SK-N-SH (cell line): Measurements from ENCODE around the gene CXCL1.

Experiments used
- CTCF ChIP-seq: fragments of 200-600 bp; sonication (generic); IDR thresholded peaks from 2 replicates; pipeline ENCODE4 v1.6.1; 2017; ENCODE audit warnings: antibody characterized with exemption, mild to moderate bottlenecking, moderate library complexity
- EP300 ChIP-seq, 2 experiments: IDR thresholded peaks; 2 replicates each; pipeline versions ENCODE4 v1.4.0 to v1.6.1; 2012; ENCODE audit warnings: borderline replicate concordance in 1 of 2, low read depth in 1 of 2, low read length in 1 of 2
- GABPA ChIP-seq: IDR thresholded peaks from 2 replicates; pipeline ENCODE4 v1.4.0; 2012; ENCODE audit warnings: low read depth, mild to moderate bottlenecking
- GATA2 ChIP-seq: sonication (generic); formaldehyde crosslinking; IDR thresholded peaks from 2 replicates; pipeline ENCODE4 v1.5.0; 2020; ENCODE audit warnings: mild to moderate bottlenecking, missing genetic modification reagents
- MXI1 ChIP-seq: IDR thresholded peaks from 2 replicates; pipeline ENCODE4 v1.6.1; 2012; ENCODE audit warnings: mild to moderate bottlenecking, low read depth, low read length, improper control_type of control experiment
- POLR2AphosphoS5 ChIP-seq: IDR thresholded peaks from 2 replicates; pipeline ENCODE4 v1.6.1; 2012; ENCODE audit warnings: low read depth, low read length
- RAD21 ChIP-seq: IDR thresholded peaks from 2 replicates; pipeline ENCODE4 v1.6.1; 2012; ENCODE audit warnings: mild to moderate bottlenecking, low read length
- RCOR1 ChIP-seq: fragments of 150-350 bp; IDR thresholded peaks from 2 replicates; pipeline ENCODE4 v1.6.1; 2017; ENCODE audit warnings: antibody characterized with exemption, low read length
- RFX5 ChIP-seq: IDR thresholded peaks from 2 replicates; pipeline ENCODE4 v1.6.1; 2012; ENCODE audit warnings: mild to moderate bottlenecking, improper control_type of control experiment, low read length
- TAF1 ChIP-seq: IDR thresholded peaks from 2 replicates; pipeline ENCODE4 v1.6.1; 2012; ENCODE audit warnings: low read depth, mild to moderate bottlenecking, low read length, moderate library complexity, borderline replicate concordance
- USF1 ChIP-seq: IDR thresholded peaks from 2 replicates; pipeline ENCODE4 v1.4.0; 2012; ENCODE audit warnings: low read depth, borderline replicate concordance
- ZBTB33 ChIP-seq: IDR thresholded peaks from 2 replicates; pipeline ENCODE4 v1.4.0; 2012; ENCODE audit warnings: low read depth, borderline replicate concordance
- TF ChIP-seq, protein P1 (sequence below): IDR thresholded peaks from 2 replicates; pipeline ENCODE4; 2012
- TF ChIP-seq, protein P2 (sequence below): IDR thresholded peaks from 2 replicates; pipeline ENCODE4 v1.4.0; 2012; ENCODE audit warnings: low read depth

DNA sequence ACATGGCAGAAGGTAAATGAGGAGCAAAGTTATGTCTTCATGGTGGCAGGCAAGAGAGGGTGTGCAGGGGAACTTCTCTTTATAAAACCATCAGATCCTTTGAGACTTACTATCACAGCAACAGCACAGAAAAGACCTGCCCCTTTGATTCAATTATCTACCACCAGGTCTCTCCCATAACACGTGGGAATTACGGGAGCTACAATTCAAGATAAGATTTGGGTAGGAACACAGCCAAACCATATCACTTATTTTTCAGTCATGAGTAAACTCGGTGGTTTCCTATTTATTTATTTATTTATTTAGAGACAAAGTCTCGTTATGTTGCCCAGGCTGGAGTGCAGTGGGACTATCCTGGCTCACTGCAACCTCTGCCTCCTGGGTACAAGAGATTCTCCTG lies 22.1 kb downstream of the CXCL1 start:
- TF ChIP-seq CTCF (no peak), MXI1 (no peak), ZBTB33 (no peak), RCOR1 (no peak), TAF1 (no peak), GATA2 (CRISPR knock-in tag) (no peak), GABPA (no peak), POLR2AphosphoS5 (no peak), RAD21 (no peak), RFX5 (no peak), EP300 (IDR thresholded peaks at IDR 0.05; ENCODE audit: borderline replicate concordance in 1 of 2, low read depth in 1 of 2, low read length in 1 of 2) (no peak), USF1 (no peak)
- TF ChIP-seq, protein P1, sequence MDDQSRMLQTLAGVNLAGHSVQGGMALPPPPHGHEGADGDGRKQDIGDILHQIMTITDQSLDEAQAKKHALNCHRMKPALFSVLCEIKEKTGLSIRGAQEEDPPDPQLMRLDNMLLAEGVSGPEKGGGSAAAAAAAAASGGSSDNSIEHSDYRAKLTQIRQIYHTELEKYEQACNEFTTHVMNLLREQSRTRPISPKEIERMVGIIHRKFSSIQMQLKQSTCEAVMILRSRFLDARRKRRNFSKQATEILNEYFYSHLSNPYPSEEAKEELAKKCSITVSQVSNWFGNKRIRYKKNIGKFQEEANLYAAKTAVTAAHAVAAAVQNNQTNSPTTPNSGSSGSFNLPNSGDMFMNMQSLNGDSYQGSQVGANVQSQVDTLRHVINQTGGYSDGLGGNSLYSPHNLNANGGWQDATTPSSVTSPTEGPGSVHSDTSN, result no peak
- TF ChIP-seq, protein P2, sequence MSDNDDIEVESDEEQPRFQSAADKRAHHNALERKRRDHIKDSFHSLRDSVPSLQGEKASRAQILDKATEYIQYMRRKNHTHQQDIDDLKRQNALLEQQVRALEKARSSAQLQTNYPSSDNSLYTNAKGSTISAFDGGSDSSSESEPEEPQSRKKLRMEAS, result no peak
